ENCODE results near the gene AAMP. TPM values are rescaled to one million over a fixed set of nuclear protein-coding genes. Genes with fewer than 3 reads are reported as not detected.

AAMP gene
- polyA plus RNA-seq, 1 donor from 2014 or later = 249 TPM

GRCh38 chr2:218277921-218278320, 8.0 kb upstream of the AAMP start:
- TF ChIP-seq EZH2 (IDR thresholded peaks at IDR 0.05; ENCODE audit: borderline replicate concordance, insufficient read depth, low read length, poor library complexity, severe bottlenecking) (no peak), REST (IDR thresholded peaks at IDR 0.05; ENCODE audit: borderline replicate concordance) (no peak), TAF1 (IDR thresholded peaks at IDR 0.05; ENCODE audit: low read depth) (no peak), CTCF (IDR thresholded peaks at IDR 0.05; ENCODE audit: poor library complexity, severe bottlenecking) (no peak), SMC3 (conservative IDR thresholded peaks at IDR 0.05; ENCODE audit: poor library complexity) (no peak), POLR2AphosphoS5 (IDR thresholded peaks at IDR 0.05) (no peak), MXI1 (conservative IDR thresholded peaks at IDR 0.05; ENCODE audit: poor library complexity, severe bottlenecking) (no peak), EP300 (conservative IDR thresholded peaks at IDR 0.05; ENCODE audit: poor library complexity, severe bottlenecking) (no peak), RAD21 (conservative IDR thresholded peaks at IDR 0.05) (no peak)
- H3K79me2 ChIP-seq (replicated peaks; ENCODE audit: insufficient read depth, low read length) = no peaks in the 10 kb centered on the region
- H3K4me2 ChIP-seq (ENCODE audit: low read length) = no peak overlapping the region
- H3K27me3 ChIP-seq (ENCODE audit: insufficient read depth, low read depth, low read length) = no peaks in the 10 kb centered on the region
- H3K9ac ChIP-seq (ENCODE audit: low read length) = no peak overlapping the region
- no peaks in the 10 kb centered on the region for H3K9me2 ChIP-seq (ENCODE audit: insufficient read depth, low read length)
- H3K4me3 ChIP-seq (ENCODE audit: low read length) = no peak overlapping the region
- no peaks in the 10 kb centered on the region for H4K20me1 ChIP-seq (ENCODE audit: insufficient read depth)
- H2AFZ ChIP-seq (ENCODE audit: low read depth, low read length) = no peak overlapping the region
- H3K27ac ChIP-seq (ENCODE audit: low read length) = no peak overlapping the region
- H3K36me3 ChIP-seq (ENCODE audit: insufficient read depth, low read length) = no peaks in the 10 kb centered on the region
- H3F3A ChIP-seq (ENCODE audit: insufficient read depth, low read length, poor library complexity, severe bottlenecking) = no peaks in the 10 kb centered on the region
- no peaks in the 10 kb centered on the region for H3K9me3 ChIP-seq (ENCODE audit: low read length)

GRCh38 chr2:218276986-218277755, 7.2 kb upstream of the AAMP start:
- H3F3A ChIP-seq (ENCODE audit: insufficient read depth, low read length, poor library complexity, severe bottlenecking) = no peaks in the 10 kb centered on the region
- H3K4me3 ChIP-seq (ENCODE audit: low read length) = no peak overlapping the region
- H3K4me2 ChIP-seq (ENCODE audit: low read length) = no peak overlapping the region
- H3K36me3 ChIP-seq (ENCODE audit: insufficient read depth, low read length) = no peaks in the 10 kb centered on the region
- H3K9me2 ChIP-seq (ENCODE audit: insufficient read depth, low read length) = no peaks in the 10 kb centered on the region
- H2AFZ ChIP-seq (ENCODE audit: low read depth, low read length) = no peak overlapping the region
- no peaks in the 10 kb centered on the region for H3K9me3 ChIP-seq (ENCODE audit: low read length)
- H3K27me3 ChIP-seq (ENCODE audit: insufficient read depth, low read depth, low read length) = no peaks in the 10 kb centered on the region
- no peak overlapping the region for H3K27ac ChIP-seq (ENCODE audit: low read length)
- H3K79me2 ChIP-seq (replicated peaks; ENCODE audit: insufficient read depth, low read length) = no peaks in the 10 kb centered on the region
- no peak overlapping the region for H3K9ac ChIP-seq (ENCODE audit: low read length)
- no peaks in the 10 kb centered on the region for H4K20me1 ChIP-seq (ENCODE audit: insufficient read depth)
- TF ChIP-seq TAF1 (IDR thresholded peaks at IDR 0.05; ENCODE audit: low read depth) = no peak
- TF ChIP-seq CTCF (IDR thresholded peaks at IDR 0.05; ENCODE audit: poor library complexity, severe bottlenecking) = no peak
- TF ChIP-seq EP300 (conservative IDR thresholded peaks at IDR 0.05; ENCODE audit: poor library complexity, severe bottlenecking) = no peak
- TF ChIP-seq EZH2 (IDR thresholded peaks at IDR 0.05; ENCODE audit: borderline replicate concordance, insufficient read depth, low read length, poor library complexity, severe bottlenecking) = no peak
- no peak for TF ChIP-seq RAD21 (conservative IDR thresholded peaks at IDR 0.05)
